Measurements from ENCODE around the gene PRSS36. TPM values are rescaled to one million over a fixed set of nuclear protein-coding genes. Genes with fewer than 3 reads are reported as not detected.

PRSS36 gene
- total RNA-seq, 2 experiments from 2014 or later: 0.24 TPM; not detected in 1

DNA sequence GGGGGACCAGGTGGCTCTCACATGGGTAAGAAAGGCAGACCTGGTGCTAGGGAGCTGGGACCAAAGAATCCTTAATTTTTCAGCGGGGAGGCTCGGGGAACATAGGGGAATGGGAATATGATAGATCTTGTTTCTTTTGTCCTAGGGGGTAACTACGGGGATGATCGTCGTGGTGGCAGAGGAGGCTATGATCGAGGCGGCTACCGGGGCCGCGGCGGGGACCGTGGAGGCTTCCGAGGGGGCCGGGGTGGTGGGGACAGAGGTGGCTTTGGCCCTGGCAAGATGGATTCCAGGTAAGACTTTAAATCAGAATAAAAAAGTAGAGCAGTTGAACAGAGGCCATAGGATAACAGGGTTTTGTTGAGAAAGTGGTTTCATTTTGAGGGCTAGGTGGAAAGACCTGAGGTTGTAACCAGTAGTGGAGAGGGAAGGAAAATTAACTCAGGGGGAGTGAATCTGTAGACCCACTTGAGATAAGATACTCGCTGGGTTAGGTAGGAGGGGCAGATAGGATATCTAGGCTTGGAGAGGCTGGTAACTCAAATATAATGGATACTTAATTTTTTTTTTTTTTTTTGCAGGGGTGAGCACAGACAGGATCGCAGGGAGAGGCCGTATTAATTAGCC is 41.1 kb upstream of the PRSS36 start:
- Mint-ChIP-seq H3K4me1 (ENCODE audit: low read depth) (peaks cover 76% of the 10 kb centered on the region), H3K27me3 (no peaks in the 10 kb centered on the region), H3K36me3 (peaks cover 84% of the 10 kb centered on the region), H3K4me3 (no peak overlapping the region), H3K9me3 (no peaks in the 10 kb centered on the region), H3K27ac (peak overlapping the region; percentile 14)
- intact Hi-C loops (cut with micrococcal nuclease): no loop called here
- DNase-seq: no peak
- CTCF ChIA-PET: no interaction called here
- POLR2A ChIA-PET: interaction anchor here (1.6 kb wide), 1 partner anchor 10 kb away, joined by 4 read pairs; no protein-coding TSS in a partner anchor

GRCh38 chr16:31190061-31190460 is 40.2 kb upstream of the PRSS36 start:
- Mint-ChIP-seq H3K27ac (peak overlapping the region; percentile 61), H3K27me3 (no peaks in the 10 kb centered on the region), H3K4me1 (ENCODE audit: low read depth) (peaks cover 82% of the 10 kb centered on the region), H3K36me3 (peaks cover 88% of the 10 kb centered on the region), H3K4me3 (no peak overlapping the region), H3K9me3 (no peaks in the 10 kb centered on the region)
- POLR2A ChIA-PET: interaction anchor here (1.1 to 1.9 kb wide), 3 partner anchors 11 to 96 kb away, joined by 4 to 15 read pairs (median 11); partner anchors contain the start of genes FUS, PYCARD and VKORC1
- CTCF ChIA-PET: interaction anchor here (1.4 kb wide), 1 partner anchor 47 kb away, joined by 5 read pairs; no protein-coding TSS in a partner anchor
- intact Hi-C loops (cut with micrococcal nuclease): no loop called here
- DNase-seq: no peak

DNA sequence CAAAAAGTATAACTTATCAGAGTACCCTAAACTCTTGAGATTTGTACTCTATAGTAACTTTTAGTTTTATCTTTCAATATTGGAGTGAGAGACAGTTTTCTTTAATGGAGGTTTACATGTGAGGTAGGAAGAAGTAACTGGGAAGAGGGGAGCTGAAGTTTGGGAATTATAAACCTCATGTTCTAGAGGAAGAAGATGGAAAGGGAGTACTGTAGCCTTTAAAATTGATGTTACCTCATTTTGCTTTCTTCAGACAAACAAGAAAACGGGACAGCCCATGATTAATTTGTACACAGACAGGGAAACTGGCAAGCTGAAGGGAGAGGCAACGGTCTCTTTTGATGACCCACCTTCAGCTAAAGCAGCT is 39.5 kb upstream of the PRSS36 start:
- peaks cover 84% of the 10 kb centered on the region for H3K4me1 Mint-ChIP-seq (ENCODE audit: low read depth)

DNA sequence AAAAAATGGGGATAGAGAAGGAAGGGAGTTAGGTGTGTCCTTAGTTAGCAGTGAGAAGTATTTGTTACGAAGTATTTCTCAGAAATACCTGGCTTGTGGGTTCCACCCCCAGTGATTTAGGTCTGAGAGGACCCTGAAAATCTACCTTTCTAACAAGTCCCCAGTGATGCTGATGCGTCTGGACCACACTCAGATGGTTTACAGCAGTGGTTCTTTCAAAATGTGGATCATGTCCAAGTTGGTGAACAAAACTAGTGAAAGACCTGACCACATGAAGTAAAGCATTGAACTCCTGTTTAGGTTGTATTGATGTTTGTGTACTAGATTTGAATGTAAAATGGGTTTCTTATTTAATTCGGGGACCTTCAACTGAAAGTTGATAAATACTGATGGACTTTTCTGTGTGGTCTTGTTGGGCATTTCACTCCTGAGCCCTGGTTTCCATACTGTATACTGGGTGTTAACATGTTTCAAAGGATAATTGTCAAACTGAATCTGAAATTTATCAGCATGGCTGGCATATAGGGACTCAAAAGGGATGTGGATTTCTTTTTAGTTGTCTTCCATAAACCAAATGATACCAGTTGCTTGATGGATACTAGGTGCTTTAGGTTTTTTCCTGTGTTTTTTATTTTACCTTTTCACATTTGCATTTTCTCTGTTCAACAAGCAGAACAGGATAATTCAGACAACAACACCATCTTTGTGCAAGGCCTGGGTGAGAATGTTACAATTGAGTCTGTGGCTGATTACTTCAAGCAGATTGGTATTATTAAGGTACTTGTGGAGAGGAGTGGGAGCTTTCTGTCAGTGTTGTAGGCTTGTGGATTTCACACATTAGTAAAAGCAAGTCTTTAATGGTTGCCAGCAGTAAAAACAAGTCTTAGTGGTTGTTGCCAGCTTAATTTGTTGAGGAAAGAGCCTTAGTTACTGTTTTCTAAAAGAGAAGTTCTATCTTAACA is 38.9 kb upstream of the PRSS36 start:
- POLR2A ChIA-PET: interaction anchor here (0.6 to 1.9 kb wide), 6 partner anchors 10 to 253 kb away, joined by 3 to 15 read pairs (median 4); partner anchors contain the start of genes FUS, PYCARD and VKORC1
- peaks cover 86% of the 10 kb centered on the region for H3K4me1 Mint-ChIP-seq (ENCODE audit: low read depth)
- no peak for DNase-seq
- no peaks in the 10 kb centered on the region for H3K27me3 Mint-ChIP-seq
- intact Hi-C loops (cut with micrococcal nuclease): no loop called here
- H3K27ac Mint-ChIP-seq: peak overlapping the region; percentile 65
- H3K9me3 Mint-ChIP-seq: no peaks in the 10 kb centered on the region
- H3K36me3 Mint-ChIP-seq: peaks cover 91% of the 10 kb centered on the region
- CTCF ChIA-PET: interaction anchor here (0.6 to 1.4 kb wide), 2 partner anchors 46 to 255 kb away, joined by 4 to 5 read pairs; no protein-coding TSS in a partner anchor
- H3K4me3 Mint-ChIP-seq: no peak overlapping the region

More for the DNA sequence above, 39.5 kb upstream of the PRSS36 start:
- no peaks in the 10 kb centered on the region for H3K27me3 Mint-ChIP-seq
- peak overlapping the region; percentile 61 for H3K27ac Mint-ChIP-seq
- POLR2A ChIA-PET: interaction anchor here (0.6 to 1.9 kb wide), 5 partner anchors 10 to 252 kb away, joined by 3 to 15 read pairs (median 4); partner anchors contain the start of genes FUS, PYCARD and VKORC1
- H3K9me3 Mint-ChIP-seq: no peaks in the 10 kb centered on the region
- intact Hi-C loops (cut with micrococcal nuclease): no loop called here
- H3K36me3 Mint-ChIP-seq: peaks cover 89% of the 10 kb centered on the region
- CTCF ChIA-PET: interaction anchor here (0.6 to 1.4 kb wide), 2 partner anchors 47 to 254 kb away, joined by 4 to 5 read pairs; no protein-coding TSS in a partner anchor
- DNase-seq: no peak
- H3K4me3 Mint-ChIP-seq: no peak overlapping the region

GRCh38 chr16:31187808-31188189 is 37.9 kb upstream of the PRSS36 start:
- CTCF ChIA-PET: no interaction called here
- no peak overlapping the region for H3K4me3 Mint-ChIP-seq
- intact Hi-C loops (cut with micrococcal nuclease): no loop called here
- H3K27ac Mint-ChIP-seq: peak overlapping the region; percentile 65
- H3K4me1 Mint-ChIP-seq (ENCODE audit: low read depth): peaks cover 88% of the 10 kb centered on the region
- no peak for DNase-seq
- H3K27me3 Mint-ChIP-seq: no peaks in the 10 kb centered on the region
- no peaks in the 10 kb centered on the region for H3K9me3 Mint-ChIP-seq
- H3K36me3 Mint-ChIP-seq: peaks cover 93% of the 10 kb centered on the region
- POLR2A ChIA-PET: interaction anchor here (0.9 to 1.2 kb wide), 2 partner anchors 13 to 93 kb away, joined by 3 read pairs; partner anchors contain the start of gene VKORC1

DNA sequence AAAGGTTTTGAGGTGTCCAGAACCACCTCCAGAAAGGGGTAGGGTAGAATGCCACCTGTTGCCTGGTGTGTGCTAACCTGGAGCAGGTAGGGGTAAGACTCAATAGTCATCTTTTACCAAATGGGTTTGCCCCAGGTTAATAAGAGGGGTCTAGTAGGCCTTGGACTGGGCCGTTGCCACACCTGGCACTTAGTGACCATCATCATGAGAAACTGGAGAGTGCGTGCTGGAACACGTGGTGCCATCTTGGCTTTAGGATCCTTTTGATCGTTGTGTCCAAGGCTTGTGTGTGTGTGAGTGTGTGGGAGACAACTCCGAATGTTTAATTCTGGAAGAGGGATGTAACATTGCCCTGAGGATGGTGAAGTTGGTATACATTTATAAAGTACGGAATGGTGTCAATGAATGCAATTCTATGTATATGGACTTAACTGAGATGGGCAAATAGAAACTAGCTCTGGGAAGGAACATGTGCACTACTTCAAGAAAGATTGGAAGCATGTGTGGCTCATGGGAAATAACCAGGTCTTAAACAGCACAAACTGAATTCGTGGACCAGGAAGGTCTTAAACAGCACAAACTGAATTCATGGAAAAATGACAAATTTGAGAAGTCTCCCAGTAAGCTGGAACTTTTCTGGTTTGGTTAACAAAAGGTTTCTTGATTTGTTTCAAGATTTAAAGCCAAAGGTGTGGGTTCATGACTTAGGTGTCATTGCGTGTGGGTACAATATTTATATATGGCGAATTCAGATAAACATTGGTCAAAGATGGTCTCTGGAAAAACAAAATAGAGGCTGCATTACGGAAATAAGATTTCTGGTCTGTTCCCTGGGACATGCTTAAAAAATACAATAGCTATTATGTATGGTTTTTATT is 37.3 kb upstream of the PRSS36 start:
- POLR2A ChIA-PET: interaction anchor here (0.9 to 3.8 kb wide), 3 partner anchors 14 to 93 kb away, joined by 3 to 22 read pairs (median 3); partner anchors contain the start of genes PYCARD and VKORC1
- intact Hi-C loops (cut with micrococcal nuclease): no loop called here

DNA sequence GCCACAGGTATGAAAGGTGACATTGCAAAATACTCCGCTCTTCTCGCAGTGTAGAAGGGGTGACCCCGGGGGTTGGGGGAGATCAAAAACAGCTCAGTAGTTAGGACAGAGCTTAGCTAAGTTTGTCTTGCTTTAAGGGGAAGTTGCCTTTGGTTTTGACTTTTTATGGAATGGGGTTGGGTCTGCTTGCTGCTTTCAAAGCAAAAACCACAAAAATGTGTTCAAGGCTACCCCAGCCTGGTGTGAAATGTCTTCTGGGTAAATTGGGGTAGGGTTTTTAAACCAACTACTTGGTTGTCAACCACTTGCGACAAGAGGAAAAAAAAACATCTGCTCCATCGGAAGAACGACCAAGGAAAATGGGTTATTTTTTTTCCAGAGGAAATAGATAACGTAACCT is 36.3 kb upstream of the PRSS36 start:
- POLR2A ChIA-PET: interaction anchor here (1.1 to 3.8 kb wide), 3 partner anchors 12 to 69 kb away, joined by 3 to 22 read pairs (median 4); partner anchors contain the start of genes KAT8 and PYCARD
- intact Hi-C loops (cut with micrococcal nuclease): no loop called here

More for the DNA sequence above, 37.3 kb upstream of the PRSS36 start:
- CTCF ChIA-PET: interaction anchor here (0.7 kb wide), 1 partner anchor 23 kb away, joined by 3 read pairs; no protein-coding TSS in a partner anchor
- peaks cover 92% of the 10 kb centered on the region for H3K4me1 Mint-ChIP-seq (ENCODE audit: low read depth)
- H3K36me3 Mint-ChIP-seq: peaks cover 97% of the 10 kb centered on the region
- H3K9me3 Mint-ChIP-seq: no peaks in the 10 kb centered on the region
- no peak overlapping the region for H3K4me3 Mint-ChIP-seq
- H3K27ac Mint-ChIP-seq: peak overlapping the region; percentile 65
- DNase-seq: no peak
- no peaks in the 10 kb centered on the region for H3K27me3 Mint-ChIP-seq

DNA sequence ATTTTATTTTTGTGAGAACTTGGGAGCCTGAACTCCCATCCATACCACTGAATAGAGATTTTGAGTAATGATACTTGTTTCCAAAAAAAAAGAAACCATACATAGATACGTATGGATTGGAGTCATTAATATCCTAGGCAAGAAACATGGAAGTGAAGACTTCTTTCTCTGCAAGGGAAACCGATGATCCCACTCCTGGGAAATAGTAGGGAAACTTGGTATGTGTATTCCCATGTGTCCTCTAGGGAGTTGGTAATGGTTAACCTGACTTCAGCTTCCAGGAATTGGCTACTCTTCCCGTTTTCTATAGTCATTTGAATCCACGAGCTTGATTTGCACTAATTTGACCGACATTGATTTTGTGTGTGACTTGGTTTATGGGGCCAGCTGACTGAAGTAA is 35.5 kb upstream of the PRSS36 start:
- peak overlapping the region; percentile 58 for H3K27ac Mint-ChIP-seq
- peaks cover 1% of the 10 kb centered on the region for H3K27me3 Mint-ChIP-seq
- no peak overlapping the region for H3K4me3 Mint-ChIP-seq
- DNase-seq: no peak
- intact Hi-C loops (cut with micrococcal nuclease): no loop called here
- peaks cover 95% of the 10 kb centered on the region for H3K36me3 Mint-ChIP-seq
- H3K4me1 Mint-ChIP-seq (ENCODE audit: low read depth): peaks cover 79% of the 10 kb centered on the region
- ChIA-PET POLR2A (interaction anchor here (1.6 to 3.8 kb wide), 2 partner anchors 12 to 17 kb away, joined by 4 to 22 read pairs; partner anchors contain the start of gene PYCARD), CTCF (no interaction called here)
- no peaks in the 10 kb centered on the region for H3K9me3 Mint-ChIP-seq

More for the DNA sequence above, 36.3 kb upstream of the PRSS36 start:
- CTCF ChIA-PET: interaction anchor here (0.7 kb wide), 1 partner anchor 24 kb away, joined by 3 read pairs; no protein-coding TSS in a partner anchor
- Mint-ChIP-seq H3K27ac (peak overlapping the region; percentile 58), H3K4me3 (no peak overlapping the region), H3K9me3 (no peaks in the 10 kb centered on the region), H3K4me1 (ENCODE audit: low read depth) (peaks cover 86% of the 10 kb centered on the region), H3K36me3 (peaks cover 97% of the 10 kb centered on the region), H3K27me3 (no peaks in the 10 kb centered on the region)
- no peak for DNase-seq

- CTCF ChIA-PET: interaction anchor here (0.6 kb wide), 1 partner anchor 26 kb away, joined by 3 read pairs; no protein-coding TSS in a partner anchor
- intact Hi-C loops (cut with micrococcal nuclease): no loop called here
- Mint-ChIP-seq H3K36me3 (peaks cover 94% of the 10 kb centered on the region), H3K27ac (peak overlapping the region; percentile 58), H3K27me3 (peaks cover 3% of the 10 kb centered on the region), H3K9me3 (no peaks in the 10 kb centered on the region), H3K4me1 (ENCODE audit: low read depth) (peaks cover 76% of the 10 kb centered on the region), H3K4me3 (no peak overlapping the region)
- DNase-seq: no peak
- POLR2A ChIA-PET: interaction anchor here (1.6 to 3.8 kb wide), 3 partner anchors 8 to 17 kb away, joined by 4 to 22 read pairs (median 7); partner anchors contain the start of gene PYCARD
Observed at GRCh38 chr16:31184888-31185287, 35.0 kb upstream of the PRSS36 start.

- DNase-seq: no peak
- CTCF ChIA-PET: interaction anchor here (0.6 to 1.4 kb wide), 3 partner anchors 28 to 117 kb away, joined by 3 to 7 read pairs (median 3); no protein-coding TSS in a partner anchor
- Mint-ChIP-seq H3K9me3 (no peaks in the 10 kb centered on the region), H3K4me3 (peak overlapping the region; percentile 86), H3K4me1 (ENCODE audit: low read depth) (peaks cover 68% of the 10 kb centered on the region), H3K36me3 (peaks cover 83% of the 10 kb centered on the region), H3K27ac (peak overlapping the region; percentile 81), H3K27me3 (peaks cover 4% of the 10 kb centered on the region)
- intact Hi-C loops (cut with micrococcal nuclease): no loop called here
- POLR2A ChIA-PET: interaction anchor here (0.7 to 3.8 kb wide), 6 partner anchors 9 to 274 kb away, joined by 3 to 22 read pairs (median 4); partner anchors contain the start of gene PYCARD
Observed at GRCh38 chr16:31183432-31184428, 33.9 kb upstream of the PRSS36 start.

Data from activated CD4-positive, alpha-beta memory T cell treated with anti-CD3 and anti-CD28 coated beads for 36 hours (primary cell).